GM06990 (cell line): ENCODE measurements around the gene OBP2A.

ENCODE experiments used
- DNase-seq: peaks from one replicate; pipeline ENCODE4 v3.0.0-alpha.2; 2011; ENCODE audit not compliant: insufficient read length; ENCODE audit errors: extremely low read depth
- H3K27me3 ChIP-seq: replicated peaks from 2 replicates; pipeline ENCODE4 v1.6.0; 2011; ENCODE audit warnings: low read length; ENCODE audit not compliant: control insufficient read depth, insufficient read depth
- H3K36me3 ChIP-seq: 2 replicates; pipeline ENCODE4 v1.5.1; 2011; ENCODE audit warnings: low read length; ENCODE audit not compliant: control insufficient read depth, insufficient read depth
- H3K4me3 ChIP-seq: replicated peaks from 2 replicates; pipeline ENCODE4 v1.5.1; 2011; ENCODE audit warnings: low read depth, mild to moderate bottlenecking, control low read depth, low read length
- TF ChIP-seq, protein P1 (sequence below): IDR thresholded peaks from 2 replicates; pipeline ENCODE4 v1.5.1; 2011; ENCODE audit warnings: low read length, control low read depth, mild to moderate bottlenecking, inconsistent platforms; ENCODE audit not compliant: insufficient read depth, poor library complexity, severe bottlenecking

Gene OBP2A

GRCh38 chr9:135514342-135515082 lies 31.4 kb upstream of the OBP2A start:
- Histone ChIP-seq H3K4me3 (no peak overlapping the region), H3K36me3 (no peaks in the 10 kb centered on the region), H3K27me3 (peaks cover 2% of the 10 kb centered on the region; the same call in 1 of the 2 replicates)
- no peak for DNase-seq
- TF ChIP-seq, protein P1, sequence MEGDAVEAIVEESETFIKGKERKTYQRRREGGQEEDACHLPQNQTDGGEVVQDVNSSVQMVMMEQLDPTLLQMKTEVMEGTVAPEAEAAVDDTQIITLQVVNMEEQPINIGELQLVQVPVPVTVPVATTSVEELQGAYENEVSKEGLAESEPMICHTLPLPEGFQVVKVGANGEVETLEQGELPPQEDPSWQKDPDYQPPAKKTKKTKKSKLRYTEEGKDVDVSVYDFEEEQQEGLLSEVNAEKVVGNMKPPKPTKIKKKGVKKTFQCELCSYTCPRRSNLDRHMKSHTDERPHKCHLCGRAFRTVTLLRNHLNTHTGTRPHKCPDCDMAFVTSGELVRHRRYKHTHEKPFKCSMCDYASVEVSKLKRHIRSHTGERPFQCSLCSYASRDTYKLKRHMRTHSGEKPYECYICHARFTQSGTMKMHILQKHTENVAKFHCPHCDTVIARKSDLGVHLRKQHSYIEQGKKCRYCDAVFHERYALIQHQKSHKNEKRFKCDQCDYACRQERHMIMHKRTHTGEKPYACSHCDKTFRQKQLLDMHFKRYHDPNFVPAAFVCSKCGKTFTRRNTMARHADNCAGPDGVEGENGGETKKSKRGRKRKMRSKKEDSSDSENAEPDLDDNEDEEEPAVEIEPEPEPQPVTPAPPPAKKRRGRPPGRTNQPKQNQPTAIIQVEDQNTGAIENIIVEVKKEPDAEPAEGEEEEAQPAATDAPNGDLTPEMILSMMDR = no peak

GRCh38 chr9:135515083-135515951 lies 30.6 kb upstream of the OBP2A start:
- Histone ChIP-seq H3K36me3 (no peaks in the 10 kb centered on the region), H3K27me3 (peaks cover 2% of the 10 kb centered on the region), H3K4me3 (no peak overlapping the region)
- TF ChIP-seq, protein P1 = no peak
- no peak for DNase-seq

DNA sequence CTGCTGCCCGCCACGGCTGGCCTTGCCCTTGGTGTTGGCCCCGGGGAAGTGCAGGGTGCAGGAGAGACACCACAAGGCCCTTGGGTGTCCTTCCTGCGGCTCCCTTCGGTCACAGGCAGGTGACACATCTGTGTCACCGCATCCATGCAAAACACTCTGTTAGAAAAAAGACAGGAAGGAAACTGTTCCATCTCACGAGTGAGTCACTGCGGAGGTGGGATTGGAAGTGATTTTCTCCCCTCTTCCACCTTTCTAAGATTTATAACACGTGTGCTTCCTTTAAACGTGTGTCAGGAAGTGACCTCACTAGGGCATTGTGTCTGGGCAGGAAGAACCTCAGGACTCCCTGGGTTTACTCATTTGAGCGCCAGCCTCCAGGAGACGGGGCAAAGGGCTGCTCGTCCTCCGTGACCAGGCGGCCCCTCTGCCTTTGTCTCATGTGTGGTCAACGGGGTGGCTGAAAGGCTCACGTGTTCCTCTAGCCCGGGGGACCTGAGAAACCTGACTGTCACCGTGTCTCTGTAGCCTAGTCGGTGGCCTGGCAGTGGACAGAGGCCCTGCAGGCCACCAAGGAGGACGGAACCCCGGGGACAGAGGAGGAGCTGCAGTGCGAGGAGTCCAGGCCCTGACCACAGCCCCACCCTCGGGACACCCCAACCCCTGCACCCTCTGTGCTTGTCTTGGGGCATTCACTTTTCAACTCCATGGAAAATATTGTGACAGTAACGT lies 29.6 kb upstream of the OBP2A start:
- no peaks in the 10 kb centered on the region for H3K36me3 ChIP-seq
- TF ChIP-seq, protein P1 = no peak
- peaks cover 2% of the 10 kb centered on the region for H3K27me3 ChIP-seq

DNA sequence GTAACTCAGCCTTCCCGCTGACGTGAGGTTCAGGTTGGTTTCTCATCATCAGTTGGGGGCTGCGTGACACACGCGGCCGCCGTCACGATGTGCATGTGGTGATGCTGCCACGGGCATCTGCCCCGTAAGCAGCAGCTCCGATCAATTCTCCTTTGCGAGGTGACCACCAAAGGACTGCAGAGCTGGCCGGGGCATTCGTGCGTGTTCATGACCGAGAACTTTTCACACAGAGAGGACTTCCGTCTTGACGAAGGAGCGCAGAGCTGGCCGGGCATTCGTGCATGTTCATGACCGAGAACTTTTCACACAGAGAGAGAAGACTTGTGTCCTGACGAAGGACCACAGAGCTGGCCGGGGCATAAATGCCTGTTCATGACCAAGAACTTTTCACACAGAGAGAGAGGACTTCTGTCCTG lies 28.5 kb upstream of the OBP2A start:
- Histone ChIP-seq H3K36me3 (no peaks in the 10 kb centered on the region), H3K4me3 (no peak overlapping the region), H3K27me3 (peaks cover 2% of the 10 kb centered on the region)
- TF ChIP-seq, protein P1 = no peak
- DNase-seq = no peak

More for the DNA sequence above, 29.6 kb upstream of the OBP2A start:
- H3K4me3 ChIP-seq = no peak overlapping the region
- no peak for DNase-seq

DNA sequence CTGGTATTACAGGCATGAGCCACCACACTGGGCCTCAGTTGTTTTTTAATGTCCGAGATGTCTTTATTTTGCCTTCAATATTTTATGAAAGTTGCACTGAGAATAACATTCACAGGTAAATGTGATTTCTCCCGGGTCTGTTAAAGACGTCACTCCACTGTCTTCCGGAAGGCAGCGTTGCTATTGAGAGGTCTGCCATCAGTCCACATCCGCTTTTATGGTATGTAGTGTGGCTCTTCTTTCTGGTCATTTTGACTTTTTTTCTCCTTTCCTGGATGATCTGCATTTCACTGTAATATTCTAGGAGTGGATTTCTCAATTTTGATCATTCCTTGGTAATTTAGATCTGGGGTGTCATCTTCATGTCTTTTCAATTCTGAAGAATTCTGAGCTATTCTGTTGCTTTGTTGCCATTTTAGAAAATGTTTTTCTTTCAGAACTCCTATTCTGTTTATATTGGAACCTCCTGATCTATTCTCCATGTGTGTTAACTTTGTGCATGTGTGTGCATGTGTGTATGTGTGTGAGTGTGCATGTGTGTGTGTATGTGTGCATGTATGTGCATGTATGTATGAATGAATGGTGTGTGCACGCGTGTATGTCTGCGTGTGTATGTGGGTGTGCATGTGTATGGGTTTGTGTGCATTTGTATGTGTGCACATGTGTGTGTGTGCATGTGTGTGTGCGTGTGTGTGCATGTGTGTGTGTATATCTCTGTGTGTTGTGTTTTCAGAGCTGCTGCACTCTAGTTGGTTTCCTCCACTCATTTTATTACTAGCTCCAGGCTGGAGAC lies 26.6 kb upstream of the OBP2A start:
- no peak for DNase-seq

More for the DNA sequence above, 26.6 kb upstream of the OBP2A start:
- peaks cover 2% of the 10 kb centered on the region for H3K27me3 ChIP-seq
- no peaks in the 10 kb centered on the region for H3K36me3 ChIP-seq
- H3K4me3 ChIP-seq = no peak overlapping the region
- TF ChIP-seq, protein P1 = no peak
